ENCODE results near the gene POLR2J2. TPM values are rescaled to one million over a fixed set of nuclear protein-coding genes. Genes with fewer than 3 reads are reported as not detected.
"Not testable (repeated sequence)": the region's sequence is repeated elsewhere in the genome, so short reads cannot be mapped to it uniquely, and the experiment has no call there.

The POLR2J2 gene
- 10 to 100 TPM; 17.7 to 72.2 TPM for total RNA-seq

GRCh38 chr7:102671166-102671955, at the start of gene POLR2J2:
Gene POLR2J2 (minus strand): TSS chr7:102671663. CDS start chr7:102671601, 62 bp downstream.
- not testable (repeated sequence) for H3K9me3 Mint-ChIP-seq; H3K4me1 Mint-ChIP-seq (ENCODE audit: low read depth in 2 of 2); H3K36me3 Mint-ChIP-seq; H3K27me3 Mint-ChIP-seq
- peak; percentile 90 to 91 for ATAC-seq
- peak within 1 kb of the TSS; percentile 71 for H3K4me3 Mint-ChIP-seq
- peak within 1 kb of the TSS in 1 of 2 donors; percentile 72 for H3K27ac Mint-ChIP-seq
- peak; percentile 80 for DNase-seq (ENCODE audit: low spot score)

GRCh38 chr7:102718491-102718890, 47.0 kb upstream of the POLR2J2 start:
- not testable (repeated sequence) for H3K36me3 Mint-ChIP-seq; H3K9me3 Mint-ChIP-seq; H3K4me3 Mint-ChIP-seq; H3K4me1 Mint-ChIP-seq (ENCODE audit: low read depth in 2 of 2); DNase-seq (ENCODE audit: low spot score); H3K27ac Mint-ChIP-seq; ATAC-seq
- peaks cover 0 to 11% of the 10 kb centered on the region in 2 donors for H3K27me3 Mint-ChIP-seq

DNA sequence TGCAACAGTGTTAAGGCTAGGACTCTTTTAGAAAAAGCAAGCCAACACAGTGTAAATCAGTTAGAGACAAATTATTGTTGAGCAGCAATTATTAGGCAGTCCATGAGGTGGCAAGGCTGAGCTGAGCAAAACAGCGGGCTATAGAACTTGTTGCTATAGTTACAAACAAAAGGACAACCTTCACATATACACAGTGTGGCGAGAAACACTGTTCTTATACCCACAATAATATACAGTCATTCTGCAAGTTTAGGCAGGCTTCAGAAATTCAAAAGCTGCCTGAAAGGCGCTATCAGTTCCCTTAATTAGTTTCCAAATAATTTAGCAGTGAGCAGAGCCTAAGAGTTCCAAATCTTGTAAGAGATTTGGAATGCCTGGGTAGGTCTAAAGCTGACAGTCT, 44.3 kb upstream of the POLR2J2 start:
- H3K27me3 Mint-ChIP-seq = peaks cover 0 to 10% of the 10 kb centered on the region in 2 donors
- H3K4me3 Mint-ChIP-seq; H3K9me3 Mint-ChIP-seq; H3K4me1 Mint-ChIP-seq (ENCODE audit: low read depth in 2 of 2); H3K36me3 Mint-ChIP-seq; H3K27ac Mint-ChIP-seq; DNase-seq (ENCODE audit: low spot score): not testable (repeated sequence)
- peak in 1 of 2 donors; percentile 51 for ATAC-seq

GRCh38 chr7:102714774-102715522, 43.5 kb upstream of the POLR2J2 start:
- peaks cover 0 to 10% of the 10 kb centered on the region in 2 donors for H3K27me3 Mint-ChIP-seq
- not testable (repeated sequence) for H3K4me3 Mint-ChIP-seq; H3K9me3 Mint-ChIP-seq; H3K36me3 Mint-ChIP-seq; H3K27ac Mint-ChIP-seq; H3K4me1 Mint-ChIP-seq (ENCODE audit: low read depth in 2 of 2); DNase-seq (ENCODE audit: low spot score)
- peak in 1 of 2 donors; percentile 57 for ATAC-seq

DNA sequence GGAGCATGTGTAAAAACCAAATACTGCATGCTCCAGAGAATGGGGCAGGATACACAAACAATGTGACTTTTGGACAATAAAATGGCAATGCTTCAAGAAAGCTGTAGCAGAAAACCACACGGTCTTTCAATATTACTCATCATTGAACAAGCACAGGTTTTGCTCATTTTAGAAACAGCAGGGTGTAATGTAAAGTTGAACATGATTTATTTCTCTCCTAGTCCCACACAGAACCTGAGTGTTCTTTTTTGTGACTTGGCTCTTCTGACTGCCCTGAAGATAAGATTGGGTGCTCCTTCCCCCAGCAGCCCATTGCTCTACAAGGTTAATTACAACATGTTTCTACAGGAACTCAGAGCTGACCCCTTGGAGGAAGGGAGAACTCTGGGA, 42.2 kb upstream of the POLR2J2 start:
- not testable (repeated sequence) for DNase-seq (ENCODE audit: low spot score); H3K4me1 Mint-ChIP-seq (ENCODE audit: low read depth in 2 of 2); H3K27me3 Mint-ChIP-seq; H3K9me3 Mint-ChIP-seq; H3K36me3 Mint-ChIP-seq
- ATAC-seq = peak; percentile 84 to 87
- Mint-ChIP-seq H3K4me3 (peak overlapping the region; percentile 77), H3K27ac (peak overlapping the region; percentile 80 to 84)

DNA sequence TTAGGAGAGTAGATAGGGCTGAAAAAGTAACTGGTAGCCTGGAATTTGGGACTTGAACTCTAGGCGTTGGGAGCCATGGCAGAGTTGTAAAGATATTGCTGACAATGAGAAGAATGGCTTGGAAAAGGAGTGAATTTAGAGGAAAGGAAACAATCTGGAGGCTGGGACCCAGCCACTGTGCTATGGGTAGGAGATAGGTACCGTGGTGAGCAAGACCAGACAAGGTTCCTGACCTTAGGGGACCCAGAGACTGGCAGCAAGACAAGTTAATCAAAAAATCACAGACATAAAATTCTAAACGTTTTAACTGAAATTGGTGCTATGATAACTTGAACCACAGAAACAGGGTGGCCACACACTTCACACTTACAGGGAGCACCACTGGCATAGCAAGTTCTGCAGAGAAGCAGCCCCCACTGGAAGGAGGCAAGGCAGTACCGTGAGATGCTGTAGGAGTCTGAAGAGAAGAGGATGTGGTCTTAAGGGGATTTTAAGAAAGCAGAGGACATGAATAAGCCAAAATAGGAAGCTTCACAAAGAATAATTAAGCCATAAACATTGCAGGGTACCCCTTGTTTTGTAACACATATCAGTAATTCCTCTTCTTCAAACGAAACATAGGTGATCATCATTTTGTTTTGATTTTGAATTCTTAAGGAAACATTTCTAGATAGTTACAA, 41.7 kb upstream of the POLR2J2 start:
- DNase-seq (ENCODE audit: low spot score) = peak; percentile 62
- peak; percentile 88 to 92 for ATAC-seq
- not testable (repeated sequence) for H3K9me3 Mint-ChIP-seq; H3K36me3 Mint-ChIP-seq; H3K4me1 Mint-ChIP-seq (ENCODE audit: low read depth in 2 of 2); H3K27me3 Mint-ChIP-seq
- Mint-ChIP-seq H3K4me3 (peak overlapping the region; percentile 77), H3K27ac (peak overlapping the region; percentile 80 to 84)

GRCh38 chr7:102698962-102699750, 27.7 kb upstream of the POLR2J2 start:
- DNase-seq (ENCODE audit: low spot score); H3K27ac Mint-ChIP-seq; H3K4me1 Mint-ChIP-seq (ENCODE audit: low read depth in 2 of 2); H3K9me3 Mint-ChIP-seq; H3K36me3 Mint-ChIP-seq; ATAC-seq; H3K4me3 Mint-ChIP-seq: not testable (repeated sequence)
- peaks cover 22 to 28% of the 10 kb centered on the region in 2 donors for H3K27me3 Mint-ChIP-seq

- H3K9me3 Mint-ChIP-seq; H3K27ac Mint-ChIP-seq; H3K36me3 Mint-ChIP-seq; H3K4me1 Mint-ChIP-seq (ENCODE audit: low read depth in 2 of 2); DNase-seq (ENCODE audit: low spot score); ATAC-seq; H3K4me3 Mint-ChIP-seq: not testable (repeated sequence)
- peaks cover 22 to 28% of the 10 kb centered on the region in 2 donors for H3K27me3 Mint-ChIP-seq
Measured at GRCh38 chr7:102697642-102698512, 26.4 kb upstream of the POLR2J2 start.

GRCh38 chr7:102696009-102696408, 24.5 kb upstream of the POLR2J2 start:
- not testable (repeated sequence) for H3K9me3 Mint-ChIP-seq; H3K36me3 Mint-ChIP-seq; ATAC-seq; DNase-seq (ENCODE audit: low spot score); H3K4me3 Mint-ChIP-seq; H3K4me1 Mint-ChIP-seq (ENCODE audit: low read depth in 2 of 2); H3K27ac Mint-ChIP-seq
- peaks cover 21 to 24% of the 10 kb centered on the region in 2 donors for H3K27me3 Mint-ChIP-seq

DNA sequence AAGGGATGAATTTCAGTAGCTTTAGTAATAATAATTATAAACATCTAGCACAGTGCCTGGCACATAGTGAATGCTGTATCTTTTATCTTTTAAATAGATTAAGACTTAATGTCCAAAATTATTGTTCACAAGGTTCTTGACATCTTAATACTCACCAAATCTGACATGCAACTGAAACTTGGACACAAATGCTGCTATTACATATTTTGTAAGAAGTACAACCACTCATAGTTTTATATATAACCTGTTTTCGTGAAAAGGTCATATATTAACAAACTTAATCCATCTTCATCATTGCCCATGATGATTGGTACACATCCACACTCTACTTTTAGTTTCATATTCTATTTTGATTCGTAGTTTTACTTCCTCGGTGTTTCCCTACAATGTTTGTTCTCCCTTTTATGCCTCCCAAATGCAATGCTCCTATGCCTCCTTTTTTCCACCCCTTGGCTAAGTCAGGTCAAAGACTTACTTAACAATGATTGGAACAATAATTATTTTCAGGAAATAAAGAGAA, 23.6 kb upstream of the POLR2J2 start:
- H3K27ac Mint-ChIP-seq; ATAC-seq; H3K4me3 Mint-ChIP-seq; H3K36me3 Mint-ChIP-seq; H3K4me1 Mint-ChIP-seq (ENCODE audit: low read depth in 2 of 2); DNase-seq (ENCODE audit: low spot score); H3K9me3 Mint-ChIP-seq: not testable (repeated sequence)
- peaks cover 12 to 19% of the 10 kb centered on the region in 2 donors for H3K27me3 Mint-ChIP-seq

- not testable (repeated sequence) for H3K27ac Mint-ChIP-seq; DNase-seq (ENCODE audit: low spot score); ATAC-seq; H3K36me3 Mint-ChIP-seq; H3K4me3 Mint-ChIP-seq; H3K9me3 Mint-ChIP-seq; H3K4me1 Mint-ChIP-seq (ENCODE audit: low read depth in 2 of 2)
- H3K27me3 Mint-ChIP-seq = peaks cover 4 to 10% of the 10 kb centered on the region in 2 donors
Measured at GRCh38 chr7:102694008-102694407, 22.5 kb upstream of the POLR2J2 start.

DNA sequence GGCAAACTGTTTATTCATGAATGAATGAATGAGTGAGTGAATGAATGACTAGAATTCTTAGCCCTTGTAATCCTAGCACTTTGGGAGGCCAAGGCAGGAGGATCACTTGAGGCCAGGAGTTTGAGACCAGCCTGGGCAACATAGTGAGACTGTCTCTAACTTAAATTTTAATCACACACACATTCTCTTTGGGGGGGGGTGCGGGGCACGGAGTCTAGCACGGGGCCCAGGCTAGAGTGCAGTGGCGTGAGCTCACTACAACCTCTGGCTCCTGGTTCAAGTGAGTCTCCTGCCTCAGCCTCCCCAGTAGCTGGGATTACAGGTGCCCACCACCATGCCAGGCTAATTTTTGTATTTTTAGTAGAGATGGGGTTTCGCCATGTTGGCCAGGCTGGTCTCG, 19.1 kb upstream of the POLR2J2 start:
- not testable (repeated sequence) for H3K27ac Mint-ChIP-seq; H3K4me1 Mint-ChIP-seq (ENCODE audit: low read depth in 2 of 2); H3K27me3 Mint-ChIP-seq; H3K4me3 Mint-ChIP-seq; ATAC-seq; H3K9me3 Mint-ChIP-seq; H3K36me3 Mint-ChIP-seq; DNase-seq (ENCODE audit: low spot score)

Data from natural killer cell treated with Interleukin-12 subunit alpha and Interleukin-12 subunit beta and Interleukin-15 and Interleukin-18, amount 100 ng/mL, for 72 hours (primary cell).